ENCODE results near the gene PIP5K1C. TPM values are rescaled to one million over a fixed set of nuclear protein-coding genes. Genes with fewer than 3 reads are reported as not detected.

The PIP5K1C gene
- polyA plus RNA-seq, 2 of the 4 experiments (the other 2 are of a cell fraction), result 2.6 to 9.3 TPM

GRCh38 chr19:3610745-3611717, 89.2 kb downstream of the PIP5K1C start:
- POLR2A ChIA-PET, result no interaction called here
- H3K27ac ChIP-seq, result no peak overlapping the region
- H3K9me3 ChIP-seq, result no peaks in the 10 kb centered on the region
- DNase-seq (ENCODE audit: low read depth in 1 of 2, low spot score in 1 of 2) (no peak), ATAC-seq (no peak), FAIRE-seq (no peak)
- CTCF ChIA-PET, result interaction anchor here (1.5 to 2.6 kb wide), 2 partner anchors 7 to 11 kb away, joined by 4 to 12 read pairs; no protein-coding TSS in a partner anchor
- peaks cover 11% of the 10 kb centered on the region for H3K4me1 ChIP-seq
- H3K4me2 ChIP-seq, result no peak overlapping the region
- TF ChIP-seq, protein P1, sequence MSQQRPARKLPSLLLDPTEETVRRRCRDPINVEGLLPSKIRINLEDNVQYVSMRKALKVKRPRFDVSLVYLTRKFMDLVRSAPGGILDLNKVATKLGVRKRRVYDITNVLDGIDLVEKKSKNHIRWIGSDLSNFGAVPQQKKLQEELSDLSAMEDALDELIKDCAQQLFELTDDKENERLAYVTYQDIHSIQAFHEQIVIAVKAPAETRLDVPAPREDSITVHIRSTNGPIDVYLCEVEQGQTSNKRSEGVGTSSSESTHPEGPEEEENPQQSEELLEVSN (IDR thresholded peaks at IDR 0.05; ENCODE audit: borderline replicate concordance, low read depth), result no peak
- TF ChIP-seq EHMT2 (IDR thresholded peaks at IDR 0.05; ENCODE audit: low read depth), result no peak
- no peak for TF ChIP-seq BHLHE40 (IDR thresholded peaks at IDR 0.05; ENCODE audit: low read depth, low read length)
- TF ChIP-seq NPAS2 (CRISPR knock-in tag; IDR thresholded peaks at IDR 0.05; ENCODE audit: borderline replicate concordance), result no peak
- TF ChIP-seq, protein P2, sequence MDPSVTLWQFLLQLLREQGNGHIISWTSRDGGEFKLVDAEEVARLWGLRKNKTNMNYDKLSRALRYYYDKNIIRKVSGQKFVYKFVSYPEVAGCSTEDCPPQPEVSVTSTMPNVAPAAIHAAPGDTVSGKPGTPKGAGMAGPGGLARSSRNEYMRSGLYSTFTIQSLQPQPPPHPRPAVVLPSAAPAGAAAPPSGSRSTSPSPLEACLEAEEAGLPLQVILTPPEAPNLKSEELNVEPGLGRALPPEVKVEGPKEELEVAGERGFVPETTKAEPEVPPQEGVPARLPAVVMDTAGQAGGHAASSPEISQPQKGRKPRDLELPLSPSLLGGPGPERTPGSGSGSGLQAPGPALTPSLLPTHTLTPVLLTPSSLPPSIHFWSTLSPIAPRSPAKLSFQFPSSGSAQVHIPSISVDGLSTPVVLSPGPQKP (IDR thresholded peaks at IDR 0.05; ENCODE audit: low read depth, low read length), result no peak
- no peak for TF ChIP-seq PBX3 (IDR thresholded peaks at IDR 0.05)
- TF ChIP-seq JUNB (IDR thresholded peaks at IDR 0.05), result no peak
- TF ChIP-seq, protein P3, sequence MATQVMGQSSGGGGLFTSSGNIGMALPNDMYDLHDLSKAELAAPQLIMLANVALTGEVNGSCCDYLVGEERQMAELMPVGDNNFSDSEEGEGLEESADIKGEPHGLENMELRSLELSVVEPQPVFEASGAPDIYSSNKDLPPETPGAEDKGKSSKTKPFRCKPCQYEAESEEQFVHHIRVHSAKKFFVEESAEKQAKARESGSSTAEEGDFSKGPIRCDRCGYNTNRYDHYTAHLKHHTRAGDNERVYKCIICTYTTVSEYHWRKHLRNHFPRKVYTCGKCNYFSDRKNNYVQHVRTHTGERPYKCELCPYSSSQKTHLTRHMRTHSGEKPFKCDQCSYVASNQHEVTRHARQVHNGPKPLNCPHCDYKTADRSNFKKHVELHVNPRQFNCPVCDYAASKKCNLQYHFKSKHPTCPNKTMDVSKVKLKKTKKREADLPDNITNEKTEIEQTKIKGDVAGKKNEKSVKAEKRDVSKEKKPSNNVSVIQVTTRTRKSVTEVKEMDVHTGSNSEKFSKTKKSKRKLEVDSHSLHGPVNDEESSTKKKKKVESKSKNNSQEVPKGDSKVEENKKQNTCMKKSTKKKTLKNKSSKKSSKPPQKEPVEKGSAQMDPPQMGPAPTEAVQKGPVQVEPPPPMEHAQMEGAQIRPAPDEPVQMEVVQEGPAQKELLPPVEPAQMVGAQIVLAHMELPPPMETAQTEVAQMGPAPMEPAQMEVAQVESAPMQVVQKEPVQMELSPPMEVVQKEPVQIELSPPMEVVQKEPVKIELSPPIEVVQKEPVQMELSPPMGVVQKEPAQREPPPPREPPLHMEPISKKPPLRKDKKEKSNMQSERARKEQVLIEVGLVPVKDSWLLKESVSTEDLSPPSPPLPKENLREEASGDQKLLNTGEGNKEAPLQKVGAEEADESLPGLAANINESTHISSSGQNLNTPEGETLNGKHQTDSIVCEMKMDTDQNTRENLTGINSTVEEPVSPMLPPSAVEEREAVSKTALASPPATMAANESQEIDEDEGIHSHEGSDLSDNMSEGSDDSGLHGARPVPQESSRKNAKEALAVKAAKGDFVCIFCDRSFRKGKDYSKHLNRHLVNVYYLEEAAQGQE (IDR thresholded peaks at IDR 0.05), result no peak
- TF ChIP-seq, protein P4, sequence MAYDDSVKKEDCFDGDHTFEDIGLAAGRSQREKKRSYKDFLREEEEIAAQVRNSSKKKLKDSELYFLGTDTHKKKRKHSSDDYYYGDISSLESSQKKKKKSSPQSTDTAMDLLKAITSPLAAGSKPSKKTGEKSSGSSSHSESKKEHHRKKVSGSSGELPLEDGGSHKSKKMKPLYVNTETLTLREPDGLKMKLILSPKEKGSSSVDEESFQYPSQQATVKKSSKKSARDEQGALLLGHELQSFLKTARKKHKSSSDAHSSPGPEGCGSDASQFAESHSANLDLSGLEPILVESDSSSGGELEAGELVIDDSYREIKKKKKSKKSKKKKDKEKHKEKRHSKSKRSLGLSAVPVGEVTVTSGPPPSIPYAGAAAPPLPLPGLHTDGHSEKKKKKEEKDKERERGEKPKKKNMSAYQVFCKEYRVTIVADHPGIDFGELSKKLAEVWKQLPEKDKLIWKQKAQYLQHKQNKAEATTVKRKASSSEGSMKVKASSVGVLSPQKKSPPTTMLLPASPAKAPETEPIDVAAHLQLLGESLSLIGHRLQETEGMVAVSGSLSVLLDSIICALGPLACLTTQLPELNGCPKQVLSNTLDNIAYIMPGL (CRISPR knock-in tag; IDR thresholded peaks at IDR 0.05; ENCODE audit: borderline replicate concordance), result no peak
- TF ChIP-seq TFCP2L1 (CRISPR knock-in tag; IDR thresholded peaks at IDR 0.05), result no peak
- TF ChIP-seq SMC3 (IDR thresholded peaks at IDR 0.05), result no peak
- TF ChIP-seq SREBF2 (IDR thresholded peaks at IDR 0.05), result no peak
- TF ChIP-seq RCOR1 (IDR thresholded peaks at IDR 0.05; ENCODE audit: low read depth, low read length), result no peak
- no peak for TF ChIP-seq JUN (IDR thresholded peaks at IDR 0.05)
- WGBS (ENCODE audit: missing lambda C conversion rate), result 85% methylated on average over 28 of the region's 41 CpGs
- no peak overlapping the region for H3K4me3 ChIP-seq

Measured in A549 (cell line).